Measurements from ENCODE around the gene KCNH6.

DNA sequence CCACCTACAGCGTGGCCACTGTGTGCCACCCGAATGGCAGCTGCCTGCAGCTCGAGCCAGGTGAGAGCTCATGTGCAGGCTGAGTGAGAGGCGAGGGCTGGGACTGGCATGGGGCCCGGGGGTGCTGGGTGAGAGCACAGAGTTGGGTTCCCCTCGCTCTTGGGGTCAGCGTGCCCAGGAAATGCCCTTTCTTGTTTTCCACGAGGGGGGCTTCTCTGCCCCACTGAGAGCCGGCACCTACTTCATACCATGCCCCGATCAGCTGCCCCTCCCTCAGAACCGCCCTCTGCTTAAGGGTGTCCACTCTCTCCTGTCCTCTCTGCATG lies 36.2 kb upstream of the KCNH6 start:
- TF ChIP-seq GATA3 (IDR thresholded peaks at IDR 0.05; ENCODE audit: low read depth, low read length) (no peak), GATA2 (IDR thresholded peaks at IDR 0.05; ENCODE audit: low read depth, low read length) (no peak)
